Measurements from ENCODE around the gene LMBR1. TPM values are rescaled to one million over a fixed set of nuclear protein-coding genes. Genes with fewer than 3 reads are reported as not detected.

LMBR1 gene
- total and polyA plus RNA-seq, 2 of the 4 experiments (the other 2 are of a cell fraction): 11.9 to 19.9 TPM

DNA sequence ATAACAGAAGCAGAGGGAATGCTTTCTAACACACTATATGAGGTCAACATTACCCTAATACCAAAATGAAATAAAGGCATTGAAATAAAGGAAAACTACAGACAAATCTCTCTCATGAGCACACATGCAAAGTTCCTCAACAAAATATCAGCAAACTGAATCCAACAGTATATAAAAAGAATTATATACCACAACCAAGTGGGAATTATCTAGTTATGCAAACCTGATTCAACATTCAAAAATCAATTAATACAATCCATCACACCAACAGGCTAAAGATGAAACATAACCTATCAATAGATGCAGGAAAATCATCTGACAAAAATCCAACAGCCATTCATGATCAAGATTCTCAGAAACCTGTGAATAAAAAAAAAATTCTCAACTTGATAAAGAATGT, 34.5 kb downstream of the LMBR1 start:
- Histone ChIP-seq H2AK5ac (ENCODE audit: low read depth, low read length) (no peak overlapping the region), H4K5ac (ENCODE audit: low read depth, low read length) (no peak overlapping the region), H3K9ac (ENCODE audit: low read depth, low read length) (no peak overlapping the region), H2BK20ac (ENCODE audit: low read depth, low read length) (no peak overlapping the region), H3K4me3 (ENCODE audit: insufficient read depth, low read depth, low read length) (no peak overlapping the region), H3K4ac (ENCODE audit: low read depth, low read length) (no peak overlapping the region), H2BK120ac (ENCODE audit: low read depth, low read length) (no peak overlapping the region), H4K8ac (ENCODE audit: low read depth in 2 of 2, low read length in 2 of 2) (no peak overlapping the region), H4K91ac (ENCODE audit: insufficient read depth, low read depth, low read length) (no peak overlapping the region), H3K56ac (ENCODE audit: extremely low read depth, insufficient read depth, low read length) (no peak overlapping the region), H3K79me1 (ENCODE audit: low read depth in 1 of 2, low read length in 2 of 2) (peaks cover 0 to 3% of the 10 kb centered on the region in 2 experiments; a peak in 1 of 4 replicates), H2AK9ac (replicated peaks; ENCODE audit: low read depth, low read length, poor library complexity) (no peak overlapping the region), H3K18ac (ENCODE audit: low read depth, low read length) (no peak overlapping the region), H3K9me3 (ENCODE audit: control insufficient read depth, insufficient read depth, low read length) (peaks cover 3% of the 10 kb centered on the region), H2AFZ (replicated peaks; ENCODE audit: low read length, poor library complexity) (no peak overlapping the region), H3K36me3 (ENCODE audit: control insufficient read depth, insufficient read depth, low read length) (no peaks in the 10 kb centered on the region), H2BK5ac (ENCODE audit: low read depth, low read length, poor library complexity, severe bottlenecking) (no peak overlapping the region), H3K14ac (replicated peaks; ENCODE audit: low read depth, low read length) (no peak overlapping the region), H2BK15ac (ENCODE audit: low read depth, low read length) (no peak overlapping the region), H4K20me1 (ENCODE audit: insufficient read depth, low read length) (no peaks in the 10 kb centered on the region), H3K27me3 (ENCODE audit: control insufficient read depth, insufficient read depth, low read length) (no peaks in the 10 kb centered on the region), H3K4me2 (ENCODE audit: low read depth, low read length) (no peak overlapping the region), H3K23ac (ENCODE audit: low read depth, low read length) (no peak overlapping the region), H3K9me1 (ENCODE audit: insufficient read depth, low read length) (no peaks in the 10 kb centered on the region), H3K4me1 (ENCODE audit: control insufficient read depth, insufficient read depth, low read length) (no peaks in the 10 kb centered on the region), H3K27ac (ENCODE audit: insufficient read depth, low read length) (no peak overlapping the region)
- dilution Hi-C loops (cut with HindIII; ENCODE audit: low sequenced_read_pairs, unreplicated experiment) (no loop called here), in situ Hi-C loops (cut with MboI; ENCODE audit: low sequenced_read_pairs) (no loop called here), intact Hi-C loops (cut with micrococcal nuclease) (no loop called here)
- BruUV-seq (replicated peaks): no TSS peak
- ATAC-seq (ENCODE audit: low read depth) (no peak), DNase-seq (no peak)
- ChIA-PET CTCF (no interaction called here), POLR2A (ENCODE audit: unreplicated experiment) (no interaction called here)
- no peak for TF ChIP-seq POLR2A (IDR thresholded peaks at IDR 0.05; ENCODE audit: low read depth, low read length)
- TF ChIP-seq MAFK (IDR thresholded peaks at IDR 0.05; ENCODE audit: low read depth, low read length): no peak
- no peak for TF ChIP-seq RCOR1 (IDR thresholded peaks at IDR 0.05; ENCODE audit: insufficient replicate concordance, low read length)
- no peak for TF ChIP-seq BHLHE40 (IDR thresholded peaks at IDR 0.05; ENCODE audit: low read depth, low read length)

All from IMR-90 (cell line).